GM12891 (cell line): ENCODE results near the gene BAZ1B.

Experiments used
- PAX5 ChIP-seq: IDR thresholded peaks from 2 replicates; pipeline ENCODE4 v1.6.1; 2011; ENCODE audit warnings: low read length, moderate library complexity, mild to moderate bottlenecking; ENCODE audit not compliant: insufficient read depth, severe bottlenecking
- POLR2A ChIP-seq: IDR thresholded peaks from 2 replicates; pipeline ENCODE4 v1.6.1; 2011; ENCODE audit warnings: low read depth, low read length, control low read depth
- POLR2AphosphoS5 ChIP-seq: IDR thresholded peaks from 2 replicates; pipeline ENCODE4 v1.6.1; 2011; ENCODE audit warnings: low read depth, low read length, control low read depth
- POU2F2 ChIP-seq: IDR thresholded peaks from 2 replicates; pipeline ENCODE4 v1.6.1; 2011; ENCODE audit warnings: low read depth, mild to moderate bottlenecking, control low read depth, low read length, moderate library complexity
- SPI1 ChIP-seq: IDR thresholded peaks from 2 replicates; pipeline ENCODE4 v1.6.1; 2011; ENCODE audit warnings: low read depth, low read length, control low read depth
- TAF1 ChIP-seq: IDR thresholded peaks from 2 replicates; pipeline ENCODE4 v1.6.1; 2011; ENCODE audit warnings: low read depth, low read length, control low read depth

- TF ChIP-seq TAF1 (no peak), POLR2A (no peak), POLR2AphosphoS5 (no peak), SPI1 (no peak), POU2F2 (no peak), PAX5 (no peak)
These were observed 8.7 kb upstream of the BAZ1B start for GRCh38 chr7:73530800-73531199.
